ENCODE measurements around the gene ACAP2.

GRCh38 chr3:195267096-195267495, 175.7 kb downstream of the ACAP2 start:
- no peak for TF ChIP-seq POLR2A (IDR thresholded peaks at IDR 0.05)
- TF ChIP-seq CTCF (IDR thresholded peaks at IDR 0.05): no peak

Data from tibial nerve (tissue), 3 donors.